Pancreas (tissue), 10 donors: Measurements from ENCODE around the gene COL15A1. TPM values are rescaled to one million over a fixed set of nuclear protein-coding genes. Genes with fewer than 3 reads are reported as not detected.
A peak's percentile ranks its signal among the peaks of the same experiment; 100 is the strongest.

Experiments used
- ATAC-seq, 4 donors: fragments of 200-7000 bp; cut with Tn5 transposase; one replicate each; pipeline versions ENCODE4 v1.8.0 to v1.9.1; 2020; ENCODE audit warnings: mild to moderate bottlenecking in 4 of 4, moderate library complexity in 4 of 4
- DNase-seq, 6 donors: peaks; one replicate each; pipeline ENCODE4 v3.0.0-alpha.2; 2020
- FAIRE-seq: peaks from 2 replicates; lab custom pipeline; 2012; peaks lifted over from hg19 to GRCh38; lab: Jason Lieb, UNC
- H3K27ac ChIP-seq, 4 donors: fragments of 200-600 bp; sonication (generic); 1 replicate in 3 of 4; 2 replicates in 1 of 4; pipeline versions ENCODE4 v1.5.0 to v1.8.0; 2020
- H3K27me3 ChIP-seq, 4 donors: fragments of 200-600 bp; one replicate each; pipeline ENCODE4 v1.8.0; 2021
- H3K36me3 ChIP-seq, 3 donors: fragments of 200-600 bp; sonication (generic) in 1 of 3; one replicate each; pipeline versions ENCODE4 v1.5.0 to v1.8.0; 2020 to 2021
- H3K4me1 ChIP-seq, 3 donors: fragments of 200-600 bp; one replicate each; pipeline ENCODE4 v1.8.0; 2021
- H3K4me3 ChIP-seq, 4 donors: fragments of 200-600 bp; sonication (generic) in 2 of 4; one replicate each; pipeline versions ENCODE4 v1.5.0 to v1.8.0; 2020 to 2021
- H3K9me3 ChIP-seq, 4 donors: fragments of 200-600 bp; one replicate each; pipeline ENCODE4 v1.8.0; 2021
- WGBS, 2 donors: extraction: QIAGEN DNeasy Blood & Tissue Kit; methylation state at CpG; one replicate each; pipeline ENCODE4 v1.1.7; 2013; 5-methylcytosine and 5-hydroxymethylcytosine counted together
- intact Hi-C, 3 donors: fragments of 100-400 bp; cut with DNase I; formaldehyde crosslinking; loops; one replicate each; pipeline versions ENCODE4 v1.11.1 to v1.14.2; 2022
- polyA plus RNA-seq, 2 donors: library from polyadenylated mRNA; stranded (reverse); fragments of 200-250 nt; gene quantifications; one replicate each; pipeline ENCODE4 v1.2.3, GENCODE V29; 2013
- total RNA-seq, 6 donors: library from RNA; stranded (reverse); fragmentation: NEBNext Ultra II Directional in 4 of 6; extraction: Animal tissue kit (Norgen Biotek cat#: 25700) in 4 of 6; gene quantifications; one replicate each; pipeline versions ENCODE4 v1.2.1 to v1.2.4, GENCODE V29; 2021 to 2023
- TF ChIP-seq, protein P1 (sequence below), 4 donors: fragments of 200-600 bp; sonication (generic) in 3 of 4; IDR thresholded peaks; one replicate each; pipeline versions ENCODE4 v1.5.0 to v1.8.0; 2021; ENCODE audit warnings: antibody characterized with exemption in 4 of 4
- donor health status: healthy with polysubstance abuse.
- donor health status: DM: no; HTN: no; CAD: no; lungs with moderate emphysema.
- donor health status: DM: no; HTN: no; CAD: no.
- donor health status: control.
- donor health status: control.
- donor health status: Bipolar disorder and iron deficiency.
- donor health status: DM: yes; HTN: yes; CAD: no.
- donor health status: DM: no; HTN: no; CAD: no.
- donor health status: DM: no; HTN: no; CAD: no.
- donor health status: DM: yes; HTN: yes; CAD: no.

The COL15A1 gene
- total and polyA plus RNA-seq, 8 donors, result 6.7 to 43.4 (median 10.4) TPM

DNA sequence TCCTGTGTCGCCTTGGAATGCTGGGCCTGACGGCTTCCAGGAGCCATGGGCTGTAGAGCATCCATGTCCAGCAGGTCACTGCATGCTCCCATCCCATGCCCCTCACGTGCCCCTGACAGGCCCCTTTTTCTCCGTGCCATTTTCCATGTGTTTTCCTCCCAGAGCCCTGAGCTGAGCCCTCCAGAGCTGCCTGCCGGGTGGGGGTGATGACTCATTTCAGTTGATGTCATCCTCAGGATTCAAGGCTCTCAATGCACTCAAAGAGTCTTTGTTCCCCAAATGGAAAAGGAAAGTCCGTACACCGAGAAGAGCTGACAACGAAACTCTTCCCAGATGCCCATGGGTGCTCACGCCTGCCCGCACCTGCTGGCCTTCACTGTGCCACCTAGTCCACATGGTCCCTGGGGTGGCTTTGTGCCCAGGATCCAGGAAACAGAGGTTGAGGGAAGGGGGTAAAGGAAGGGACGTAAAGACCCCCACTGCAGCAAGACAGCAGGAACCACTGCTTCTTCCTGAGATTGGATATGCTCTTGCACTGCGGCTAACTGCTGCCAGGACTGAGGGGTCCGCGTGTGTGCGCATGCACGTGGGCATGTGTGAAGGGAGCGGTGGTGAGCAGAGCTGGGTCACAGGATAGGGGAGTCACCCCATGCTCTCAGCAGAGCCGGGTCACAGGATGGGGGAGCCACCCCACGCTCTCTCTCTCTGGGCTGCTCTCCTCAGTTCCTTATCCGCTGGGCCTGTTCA is 27.6 kb downstream of the COL15A1 start:
- H3K27me3 ChIP-seq, result no peaks in the 10 kb centered on the region
- intact Hi-C loops, result no loop called here
- no peaks in the 10 kb centered on the region for H3K36me3 ChIP-seq
- FAIRE-seq (no peak), DNase-seq (no peak), ATAC-seq (peak in 2 of 4 donors; percentile 6 to 8)
- no peak overlapping the region for H3K27ac ChIP-seq
- peaks cover 0 to 4% (median 4%) of the 10 kb centered on the region in 3 donors for H3K4me1 ChIP-seq
- no peak overlapping the region for H3K4me3 ChIP-seq
- WGBS, 2 donors, result 83 to 90% methylated on average over 20 of the region's 20 CpGs
- TF ChIP-seq, protein P1, sequence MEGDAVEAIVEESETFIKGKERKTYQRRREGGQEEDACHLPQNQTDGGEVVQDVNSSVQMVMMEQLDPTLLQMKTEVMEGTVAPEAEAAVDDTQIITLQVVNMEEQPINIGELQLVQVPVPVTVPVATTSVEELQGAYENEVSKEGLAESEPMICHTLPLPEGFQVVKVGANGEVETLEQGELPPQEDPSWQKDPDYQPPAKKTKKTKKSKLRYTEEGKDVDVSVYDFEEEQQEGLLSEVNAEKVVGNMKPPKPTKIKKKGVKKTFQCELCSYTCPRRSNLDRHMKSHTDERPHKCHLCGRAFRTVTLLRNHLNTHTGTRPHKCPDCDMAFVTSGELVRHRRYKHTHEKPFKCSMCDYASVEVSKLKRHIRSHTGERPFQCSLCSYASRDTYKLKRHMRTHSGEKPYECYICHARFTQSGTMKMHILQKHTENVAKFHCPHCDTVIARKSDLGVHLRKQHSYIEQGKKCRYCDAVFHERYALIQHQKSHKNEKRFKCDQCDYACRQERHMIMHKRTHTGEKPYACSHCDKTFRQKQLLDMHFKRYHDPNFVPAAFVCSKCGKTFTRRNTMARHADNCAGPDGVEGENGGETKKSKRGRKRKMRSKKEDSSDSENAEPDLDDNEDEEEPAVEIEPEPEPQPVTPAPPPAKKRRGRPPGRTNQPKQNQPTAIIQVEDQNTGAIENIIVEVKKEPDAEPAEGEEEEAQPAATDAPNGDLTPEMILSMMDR (IDR thresholded peaks at IDR 0.05), result no peak
- H3K9me3 ChIP-seq, result no peaks in the 10 kb centered on the region

- Histone ChIP-seq H3K27me3 (no peaks in the 10 kb centered on the region), H3K27ac (no peak overlapping the region), H3K36me3 (no peaks in the 10 kb centered on the region), H3K4me1 (peaks cover 5 to 8% (median 5%) of the 10 kb centered on the region in 3 donors), H3K4me3 (no peak overlapping the region), H3K9me3 (no peaks in the 10 kb centered on the region)
- ATAC-seq, result no peak
- intact Hi-C loops, result no loop called here
- 89 to 90% methylated on average over 6 of the region's 6 CpGs for WGBS, 2 donors
- DNase-seq, result no peak
- TF ChIP-seq, protein P1 (IDR thresholded peaks at IDR 0.05), result no peak
- no peak for FAIRE-seq
Observed at GRCh38 chr9:98971915-98972223, 28.2 kb downstream of the COL15A1 start.

- Histone ChIP-seq H3K27ac (no peak overlapping the region), H3K4me3 (no peak overlapping the region), H3K9me3 (no peaks in the 10 kb centered on the region), H3K36me3 (no peaks in the 10 kb centered on the region), H3K4me1 (peaks cover 9 to 14% (median 11%) of the 10 kb centered on the region in 3 donors), H3K27me3 (no peaks in the 10 kb centered on the region)
- FAIRE-seq (no peak), ATAC-seq (no peak), DNase-seq (no peak)
- TF ChIP-seq, protein P1 (IDR thresholded peaks at IDR 0.05), result no peak
- intact Hi-C loops, result no loop called here
- WGBS, 2 donors, result 70 to 84% methylated on average over 3 of the region's 3 CpGs
Observed at GRCh38 chr9:98972716-98973115, 29.0 kb downstream of the COL15A1 start.

- Histone ChIP-seq H3K9me3 (no peaks in the 10 kb centered on the region), H3K4me3 (no peak overlapping the region), H3K4me1 (peaks cover 13 to 18% (median 16%) of the 10 kb centered on the region in 3 donors), H3K36me3 (no peaks in the 10 kb centered on the region), H3K27me3 (no peaks in the 10 kb centered on the region), H3K27ac (no peak overlapping the region)
- TF ChIP-seq, protein P1 (IDR thresholded peaks at IDR 0.05), result no peak
- no peak for ATAC-seq
- FAIRE-seq, result no peak
- 68 to 73% methylated on average over 9 of the region's 9 CpGs for WGBS, 2 donors
- intact Hi-C loops, result no loop called here
- DNase-seq, result no peak
Observed at GRCh38 chr9:98973171-98973570, 29.5 kb downstream of the COL15A1 start.

DNA sequence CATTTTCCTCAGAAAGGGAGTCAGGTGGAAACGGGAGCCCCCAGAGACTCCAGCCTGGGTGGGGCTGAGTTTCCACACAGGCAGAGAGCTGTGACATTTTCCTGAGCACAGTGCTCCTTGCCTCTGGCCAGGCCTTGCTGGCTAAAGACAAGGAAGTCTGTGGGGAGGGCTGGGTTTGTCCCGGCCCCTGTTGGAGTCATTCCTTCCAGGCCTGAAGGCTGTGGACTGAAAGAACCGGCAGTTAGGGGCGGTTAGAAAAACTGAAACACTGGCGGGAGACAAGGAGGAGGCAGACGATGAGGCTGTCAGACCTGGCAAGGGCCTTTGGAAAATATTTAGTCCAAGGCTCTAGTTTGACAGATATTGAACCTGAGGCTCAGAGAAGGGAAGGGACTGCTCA is 29.9 kb downstream of the COL15A1 start:
- Histone ChIP-seq H3K36me3 (no peaks in the 10 kb centered on the region), H3K27me3 (no peaks in the 10 kb centered on the region), H3K27ac (no peak overlapping the region), H3K4me3 (no peak overlapping the region), H3K9me3 (no peaks in the 10 kb centered on the region), H3K4me1 (peaks cover 17 to 20% (median 20%) of the 10 kb centered on the region in 3 donors)
- no peak for ATAC-seq
- 51 to 58% methylated on average over 6 of the region's 6 CpGs for WGBS, 2 donors
- FAIRE-seq, result no peak
- intact Hi-C loops, result no loop called here
- TF ChIP-seq, protein P1 (IDR thresholded peaks at IDR 0.05), result no peak
- no peak for DNase-seq
